ENCODE results near the gene TTYH3.

Gene TTYH3

GRCh38 chr7:2637066-2637471 is 5.3 kb downstream of the TTYH3 start:
- no peak for DNase-seq

- no peak for DNase-seq
These were observed 5.9 kb downstream of the TTYH3 start for GRCh38 chr7:2637505-2638223.

GRCh38 chr7:2638224-2638991 is 6.6 kb downstream of the TTYH3 start:
- DNase-seq: no peak

GRCh38 chr7:2639181-2639681 is 7.4 kb downstream of the TTYH3 start:
- DNase-seq: no peak

GRCh38 chr7:2639695-2640481 is 8.1 kb downstream of the TTYH3 start:
- no peak for DNase-seq

GRCh38 chr7:2640482-2640830 is 8.7 kb downstream of the TTYH3 start:
- DNase-seq: no peak

GRCh38 chr7:2640846-2641316 is 9.1 kb downstream of the TTYH3 start:
- DNase-seq: no peak

- no peak for DNase-seq
These were observed 9.9 kb downstream of the TTYH3 start for GRCh38 chr7:2641406-2642393.

GRCh38 chr7:2643386-2644219 is 11.8 kb downstream of the TTYH3 start:
- no peak for DNase-seq

- DNase-seq: no peak
These were observed 12.4 kb downstream of the TTYH3 start for GRCh38 chr7:2644220-2644561.

- DNase-seq: no peak
These were observed 12.9 kb downstream of the TTYH3 start for GRCh38 chr7:2644562-2645273.

- DNase-seq: peak; percentile 83
These were observed 13.6 kb downstream of the TTYH3 start for GRCh38 chr7:2645274-2645868.

- no peak for DNase-seq
These were observed 14.5 kb downstream of the TTYH3 start for GRCh38 chr7:2646336-2646679.

- no peak for DNase-seq
These were observed 15.1 kb downstream of the TTYH3 start for GRCh38 chr7:2646680-2647571.

- DNase-seq: no peak
These were observed 15.9 kb downstream of the TTYH3 start for GRCh38 chr7:2647594-2648172.

GRCh38 chr7:2649139-2649838 is 17.5 kb downstream of the TTYH3 start:
- no peak for DNase-seq

GRCh38 chr7:2649991-2650390 is 18.2 kb downstream of the TTYH3 start:
- no peak for DNase-seq

GRCh38 chr7:2650451-2650850 is 18.7 kb downstream of the TTYH3 start:
- no peak for DNase-seq

All from KG1 (cell line).